GM21526 (cell line): ENCODE measurements around the gene SGPL1.

Source experiments
- ATAC-seq: cut with Tn5 transposase; IDR thresholded peaks from one replicate; pipeline ENCODE4 v1.9.1; 2021; ENCODE audit warnings: moderate library complexity; ENCODE audit not compliant: unreplicated experiment, low FRiP score

Gene SGPL1

DNA sequence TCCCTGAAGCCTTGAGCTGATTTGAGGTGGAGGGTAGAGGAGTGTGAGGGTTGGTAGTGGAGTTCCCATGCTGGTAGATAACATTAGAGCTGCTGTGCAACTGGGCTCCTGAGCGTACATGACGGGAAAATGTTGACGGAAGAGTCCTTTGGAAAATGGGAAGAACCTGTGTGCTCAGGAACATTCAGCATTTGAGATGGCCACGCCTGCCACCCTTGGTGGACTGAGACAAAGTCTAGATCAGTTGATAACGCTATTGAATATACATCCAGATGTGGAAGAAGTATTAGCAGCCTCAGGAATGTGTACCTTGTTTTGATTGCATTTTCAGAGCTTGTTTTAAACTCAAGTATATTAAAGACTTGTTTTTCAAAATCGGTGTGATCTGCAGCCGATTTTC is 56.5 kb downstream of the SGPL1 start:
- ATAC-seq, result no peak

DNA sequence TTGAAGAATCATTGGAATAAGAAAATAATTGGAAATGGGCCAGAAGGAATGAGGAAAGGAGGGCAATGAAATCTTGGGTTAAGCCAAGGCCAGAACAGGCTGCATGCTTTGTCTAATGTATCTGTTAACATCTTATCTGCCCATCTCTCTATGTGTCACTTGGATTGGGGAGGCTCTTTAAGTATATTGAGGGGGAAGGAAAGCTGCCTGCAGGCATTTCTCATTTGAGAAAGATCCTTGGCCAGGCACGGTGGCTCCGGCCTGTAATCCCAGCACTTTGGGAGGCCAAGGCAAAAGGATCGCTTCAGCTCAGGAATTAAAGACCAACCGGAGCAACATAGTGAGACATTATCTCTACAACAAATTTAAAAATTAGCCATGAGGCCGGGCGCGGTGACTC is 58.3 kb downstream of the SGPL1 start:
- no peak for ATAC-seq

DNA sequence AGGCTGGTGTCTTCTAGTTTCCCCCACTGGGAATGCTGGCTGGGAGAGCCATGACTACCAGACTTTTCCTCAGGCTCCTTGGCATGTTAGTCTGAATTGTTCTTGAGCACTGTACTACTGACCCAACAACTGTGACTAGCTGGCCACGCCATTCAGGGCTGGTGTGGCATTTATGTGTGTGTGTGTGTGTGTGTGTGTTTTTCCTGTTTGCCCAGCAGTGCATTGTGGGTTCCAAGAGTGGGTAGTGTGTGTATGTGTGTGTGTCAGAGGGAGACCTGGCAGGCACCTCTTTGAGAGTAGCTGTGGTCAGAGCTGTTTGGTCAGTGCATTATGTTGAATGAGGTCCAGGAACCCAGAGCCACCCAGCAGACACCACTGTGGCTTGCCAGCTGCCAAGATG is 63.5 kb downstream of the SGPL1 start:
- no peak for ATAC-seq

DNA sequence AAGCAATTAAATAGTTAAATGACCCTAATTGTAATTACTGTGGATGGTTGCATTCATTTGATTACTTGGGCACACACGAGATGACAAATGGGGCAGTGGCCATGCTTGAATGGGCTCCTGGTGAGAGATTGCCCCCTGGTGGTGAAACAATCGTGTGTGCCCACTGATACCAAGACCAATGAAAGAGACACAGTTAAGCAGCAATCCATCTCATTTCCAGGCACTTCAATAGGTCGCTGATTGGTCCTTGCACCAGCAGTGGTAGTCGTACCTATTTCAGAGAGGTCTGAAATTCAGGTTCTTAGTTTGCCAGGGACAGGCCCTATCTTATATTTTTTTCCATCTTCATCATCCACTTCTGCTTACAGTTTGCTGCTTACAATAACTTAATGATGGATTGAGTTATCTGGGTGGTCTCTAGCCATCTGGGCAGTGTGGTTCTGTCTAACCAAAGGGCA is 64.4 kb downstream of the SGPL1 start:
- ATAC-seq, result no peak

DNA sequence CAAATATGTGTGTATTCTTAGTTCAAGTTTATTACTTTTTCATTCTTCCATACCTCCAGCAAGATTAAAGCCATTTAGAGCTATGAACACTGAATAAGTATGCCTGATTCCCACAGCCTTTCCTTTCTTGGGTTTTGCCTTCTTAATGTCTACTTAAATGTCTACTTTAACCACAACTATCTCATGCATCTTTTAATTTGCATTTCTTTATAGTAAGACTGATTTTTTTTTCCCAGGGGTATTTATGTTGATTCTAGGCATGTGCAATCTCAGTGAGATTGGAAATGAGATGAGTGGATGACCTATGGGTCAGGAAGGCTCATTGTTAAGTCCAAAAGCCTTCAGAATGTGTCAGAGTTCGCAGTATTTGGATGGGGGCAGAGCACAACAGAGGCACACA is 69.0 kb downstream of the SGPL1 start:
- ATAC-seq, result no peak

DNA sequence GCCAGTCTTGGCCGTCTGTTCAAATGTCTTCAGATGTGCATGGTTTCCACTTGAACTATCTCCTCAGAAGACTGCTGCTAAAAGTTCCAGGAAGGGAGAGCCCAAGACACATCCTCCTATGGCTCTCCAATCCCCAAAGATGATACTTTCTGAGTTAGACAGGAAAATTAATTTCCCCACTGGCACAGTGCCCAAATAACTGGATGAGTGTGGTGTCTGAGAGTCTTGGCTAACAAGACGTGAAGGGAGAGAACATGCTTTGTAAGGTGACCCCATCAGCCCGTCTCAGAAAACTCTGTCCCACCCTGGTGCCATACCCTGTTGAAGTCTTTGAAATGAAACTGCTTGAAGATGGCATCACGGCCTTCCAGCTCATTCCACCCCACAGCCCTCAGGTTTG is 69.7 kb downstream of the SGPL1 start:
- no peak for ATAC-seq

DNA sequence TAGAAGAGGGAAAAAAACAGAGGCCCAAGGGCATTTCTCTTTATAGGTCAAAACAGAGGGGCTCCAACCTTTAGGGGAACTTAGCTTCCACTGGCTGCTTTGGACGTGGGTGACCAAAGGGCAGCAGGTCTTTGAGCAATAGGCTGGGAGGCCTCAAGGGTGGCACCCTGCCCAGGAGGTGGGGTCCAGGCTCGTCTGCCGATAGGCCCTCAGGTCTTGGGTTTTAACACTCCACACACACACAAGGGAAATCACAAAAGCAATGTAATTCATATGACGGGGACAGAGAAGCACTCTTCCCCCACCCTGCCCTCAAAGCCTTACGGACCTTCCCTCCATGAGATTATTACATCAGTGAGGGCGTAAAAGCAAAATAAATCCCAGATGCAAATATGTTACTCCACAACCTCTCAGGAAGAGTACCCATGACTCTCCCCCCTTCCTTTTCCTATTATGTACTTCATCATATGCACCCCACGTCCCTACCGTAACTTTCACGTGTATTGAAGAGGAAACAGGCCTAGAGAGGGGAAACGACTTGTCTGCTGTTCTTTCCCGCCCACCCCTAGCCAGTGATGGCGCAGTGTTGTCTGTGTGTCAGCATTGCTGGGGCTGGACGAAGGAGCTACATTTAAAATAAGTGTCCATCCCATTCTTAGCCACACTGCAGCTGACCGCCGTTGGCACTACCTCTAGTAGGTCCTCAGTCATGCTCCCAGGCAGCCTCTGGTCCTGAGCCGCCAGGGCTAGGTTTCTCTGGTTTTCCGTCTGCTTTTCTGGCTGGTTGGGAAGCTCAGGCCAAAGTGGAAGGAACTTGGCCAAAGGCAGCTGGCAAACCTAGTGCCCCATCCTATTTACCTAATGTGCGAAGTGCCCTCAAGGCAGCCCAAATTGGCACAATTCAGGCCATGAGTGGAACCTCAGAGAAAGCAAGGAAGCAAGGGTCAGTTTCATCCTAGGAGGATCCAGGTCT is 70.5 kb downstream of the SGPL1 start:
- no peak for ATAC-seq

DNA sequence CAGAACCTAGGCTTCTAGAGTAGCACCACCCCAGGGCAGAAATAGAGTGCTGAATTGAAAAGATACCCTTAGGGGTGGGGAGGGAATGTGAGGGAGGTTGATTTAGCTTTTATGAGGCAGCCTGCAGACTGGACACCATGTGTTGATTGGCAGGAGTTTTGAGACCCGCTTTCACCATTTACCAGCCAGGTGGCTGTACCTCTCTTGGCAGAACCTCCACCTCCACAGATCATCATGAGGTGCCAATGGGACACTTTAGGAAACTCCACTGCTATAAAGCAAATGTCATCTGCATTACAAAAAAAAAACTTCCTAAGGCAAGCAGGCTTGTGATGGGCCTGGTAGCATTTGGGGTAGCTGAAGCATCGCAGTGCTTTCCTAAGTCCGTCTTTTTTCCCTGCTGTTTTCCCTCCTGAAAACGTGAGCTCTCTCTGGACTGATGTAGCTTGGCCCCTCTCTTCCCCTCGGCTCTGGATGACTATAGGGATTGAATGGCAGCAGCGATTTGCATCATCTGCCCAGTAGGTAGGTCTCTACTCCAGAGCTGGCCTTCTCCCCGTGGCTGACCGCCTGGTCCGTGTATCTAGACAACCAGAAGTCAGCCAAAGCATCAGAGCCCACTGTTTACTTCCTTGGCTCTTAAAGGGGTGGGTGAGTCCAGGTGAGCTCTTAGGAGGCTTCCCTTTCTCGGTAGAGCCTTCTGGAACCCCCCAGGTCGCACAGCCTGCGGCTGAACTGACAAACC is 71.3 kb downstream of the SGPL1 start:
- ATAC-seq, result no peak

DNA sequence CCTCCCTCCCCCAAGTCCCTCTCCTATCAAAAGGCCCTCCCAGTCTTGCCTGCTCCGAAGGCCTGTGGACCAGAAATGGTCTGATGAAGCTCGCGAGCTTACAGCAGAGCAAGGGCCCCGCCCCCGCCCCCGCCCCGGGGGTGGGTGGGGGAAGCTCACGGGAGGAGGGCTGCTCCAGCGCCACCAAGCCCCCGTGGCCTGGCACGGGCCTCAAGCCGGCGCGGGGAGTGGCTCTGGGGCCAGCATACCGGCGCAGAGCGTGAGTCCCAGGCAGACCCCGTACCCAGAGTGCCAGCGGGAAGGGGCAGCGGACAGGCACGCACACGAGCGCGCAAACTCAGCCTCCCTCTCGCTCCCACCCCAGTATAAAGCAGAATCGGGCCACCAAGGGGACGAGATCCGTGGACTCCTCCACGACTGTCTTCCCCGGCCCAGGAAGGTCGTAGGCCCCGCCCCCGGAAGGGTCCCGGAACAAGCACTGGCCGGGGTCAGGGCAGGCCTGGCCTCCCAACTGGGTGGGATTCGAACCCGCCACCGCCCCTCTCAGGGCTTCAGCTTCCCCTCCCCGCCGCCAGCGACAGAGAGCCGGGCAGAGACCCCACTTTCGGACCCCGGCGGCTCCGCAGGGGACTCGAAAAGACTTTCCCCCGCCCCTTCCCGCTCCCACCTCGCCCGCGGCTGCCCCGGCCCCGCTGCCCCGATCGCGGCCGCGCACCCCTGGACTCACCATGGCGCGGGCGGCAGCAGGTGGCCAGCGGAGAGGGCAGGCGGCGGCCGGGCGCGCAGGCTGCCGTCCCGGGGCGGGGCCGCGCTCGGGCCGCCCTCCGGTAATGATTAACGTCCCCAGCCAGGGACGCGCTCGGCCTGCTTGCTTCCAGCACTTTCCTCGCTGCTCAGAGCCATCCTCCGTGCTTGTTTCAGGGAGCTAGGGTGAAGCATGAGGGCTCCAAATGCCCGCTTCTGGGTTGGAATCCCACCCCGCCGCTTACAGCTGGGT is 72.4 kb downstream of the SGPL1 start, which contains the start of gene PCBD1:
PCBD1 (minus strand) TSS at position 762 of the 997 bp plus-strand sequence; CDS start at position 730, 32 bp downstream.
- peak; percentile 57 for ATAC-seq

DNA sequence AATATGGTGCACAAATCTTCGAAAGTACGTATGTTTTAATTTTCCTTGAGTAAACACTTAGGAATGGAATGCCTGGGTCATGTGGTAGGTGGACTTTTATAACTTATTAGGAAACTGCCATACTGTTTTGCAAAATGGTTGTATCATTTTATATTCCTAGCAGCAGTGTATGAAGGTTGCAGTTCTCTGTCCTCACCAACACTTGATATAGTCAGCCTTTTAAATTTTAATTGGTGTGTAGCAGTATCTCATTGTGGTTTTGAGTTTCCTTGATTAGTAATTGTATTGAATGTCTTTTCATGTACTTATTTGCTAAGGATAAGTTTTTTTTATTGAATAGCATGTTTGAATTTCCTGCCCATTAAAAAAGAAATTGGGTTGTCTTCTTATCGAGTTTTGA is 73.5 kb downstream of the SGPL1 start:
- ATAC-seq, result no peak

DNA sequence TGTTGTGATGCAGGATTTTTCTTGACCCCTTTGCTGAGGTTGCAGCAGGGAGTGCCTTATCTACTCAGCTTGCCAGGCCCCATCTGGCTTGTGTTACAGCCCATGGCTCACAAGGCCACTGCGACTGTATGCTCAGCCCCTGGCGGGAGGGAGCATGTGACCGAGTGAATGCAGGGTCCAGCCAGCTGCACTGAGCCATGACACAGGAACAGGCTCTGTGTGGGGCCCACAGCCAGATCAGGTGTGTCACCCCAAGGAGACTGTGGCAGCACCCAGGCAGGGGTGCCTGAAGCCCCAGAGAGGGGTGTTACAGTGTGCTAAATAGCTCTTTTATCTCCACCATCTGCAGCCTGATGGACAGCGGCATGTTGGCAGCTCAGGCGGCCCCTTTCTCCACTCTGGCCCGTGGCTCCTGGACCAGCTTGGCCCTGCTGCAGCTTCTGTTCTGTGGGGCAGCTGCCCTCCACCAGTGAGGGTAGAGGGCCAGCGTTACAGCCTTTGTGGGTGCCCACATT is 75.2 kb downstream of the SGPL1 start:
- no peak for ATAC-seq

DNA sequence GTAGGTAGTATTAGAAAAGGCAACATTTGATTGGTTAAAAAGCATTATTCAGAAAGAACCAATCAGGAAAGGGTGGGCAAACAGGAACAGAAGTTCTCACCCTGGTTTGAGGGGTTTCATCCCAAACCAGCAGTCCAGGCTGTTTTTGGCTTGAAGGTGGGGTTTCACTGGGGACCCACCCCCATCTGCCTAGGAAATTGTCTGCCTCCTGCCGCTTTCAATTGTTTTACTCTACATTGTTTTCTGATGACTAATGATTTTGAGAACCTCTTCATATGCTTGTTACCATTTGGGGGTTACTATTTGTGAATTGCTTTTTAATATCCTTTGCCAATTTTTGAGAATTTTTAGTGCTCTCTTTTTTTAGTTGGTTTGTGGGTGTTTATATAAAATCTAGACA is 75.9 kb downstream of the SGPL1 start:
- no peak for ATAC-seq

DNA sequence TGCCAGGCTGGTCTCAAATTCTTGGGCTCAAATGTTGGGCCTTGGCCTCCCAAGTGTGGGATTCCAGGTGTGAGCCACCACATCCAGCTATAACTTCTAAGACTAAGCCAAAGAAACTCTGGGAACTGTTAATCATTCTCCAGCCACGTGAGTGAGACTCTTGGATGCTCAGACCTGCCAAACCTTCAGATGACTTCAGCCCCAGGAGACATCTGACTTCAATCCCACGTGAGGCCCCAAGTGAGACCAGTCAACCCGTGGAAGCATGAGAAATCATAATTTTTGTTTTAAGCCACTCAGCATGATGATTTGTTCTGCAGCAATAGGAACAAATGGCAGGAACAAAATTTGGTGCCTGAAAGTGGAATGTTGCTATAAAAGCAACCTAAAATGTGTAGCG is 76.9 kb downstream of the SGPL1 start:
- no peak for ATAC-seq

DNA sequence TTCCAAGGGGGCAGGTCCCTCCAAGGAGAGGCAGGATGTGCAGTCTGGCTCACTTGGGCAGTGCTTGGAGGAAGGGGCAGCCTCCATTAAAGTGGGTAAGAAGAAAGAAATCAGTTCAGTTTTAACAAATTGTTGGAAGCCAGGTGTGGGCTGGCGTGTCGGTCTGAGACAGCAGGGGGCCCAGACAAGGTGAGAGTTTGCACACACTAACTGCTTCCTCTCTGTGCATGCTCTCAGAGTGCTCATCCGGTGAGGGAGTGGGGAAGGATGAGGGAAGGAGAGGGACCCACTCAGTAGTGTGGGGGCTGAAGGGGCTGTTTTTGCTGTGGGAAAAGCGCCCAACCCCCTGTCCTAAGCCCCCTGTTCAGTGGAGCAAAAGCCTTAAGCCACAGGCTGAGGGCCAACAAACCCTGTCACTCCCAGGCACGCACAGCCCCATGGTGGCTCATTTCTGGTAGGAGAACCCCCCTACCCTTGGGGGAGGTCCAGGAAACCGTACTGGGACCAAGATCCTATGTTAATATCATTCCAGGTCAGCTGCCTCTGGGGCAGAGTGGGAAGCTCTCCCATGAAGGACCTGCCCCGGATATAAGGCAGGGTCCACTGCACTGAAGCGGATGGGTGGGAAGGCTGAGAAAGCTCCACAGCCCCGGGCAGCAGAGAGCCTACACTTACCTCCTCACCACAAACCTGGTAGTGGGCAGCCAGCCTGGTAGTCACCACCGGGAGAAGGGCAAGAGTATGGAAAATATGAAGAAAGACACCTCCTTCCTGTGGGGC is 77.7 kb downstream of the SGPL1 start:
- no peak for ATAC-seq

DNA sequence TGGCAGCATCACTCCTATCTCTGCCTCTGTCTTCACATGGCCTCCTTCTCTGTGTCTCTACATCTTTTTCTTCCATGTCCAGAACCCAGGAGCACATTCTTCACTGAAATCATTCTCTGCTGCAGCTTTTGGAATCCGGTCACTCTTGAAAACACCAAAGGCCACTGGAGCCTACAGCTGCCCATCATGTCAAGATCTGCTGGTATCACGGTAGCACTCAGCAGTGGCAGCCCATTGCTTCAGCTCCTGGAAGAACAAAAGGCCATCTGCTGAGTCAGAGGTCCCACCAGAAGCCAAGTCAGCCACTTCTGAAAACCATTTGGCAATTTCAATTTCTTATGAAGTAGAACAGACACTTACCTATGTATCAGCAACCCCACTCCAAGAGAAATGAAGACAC is 78.7 kb downstream of the SGPL1 start:
- no peak for ATAC-seq

DNA sequence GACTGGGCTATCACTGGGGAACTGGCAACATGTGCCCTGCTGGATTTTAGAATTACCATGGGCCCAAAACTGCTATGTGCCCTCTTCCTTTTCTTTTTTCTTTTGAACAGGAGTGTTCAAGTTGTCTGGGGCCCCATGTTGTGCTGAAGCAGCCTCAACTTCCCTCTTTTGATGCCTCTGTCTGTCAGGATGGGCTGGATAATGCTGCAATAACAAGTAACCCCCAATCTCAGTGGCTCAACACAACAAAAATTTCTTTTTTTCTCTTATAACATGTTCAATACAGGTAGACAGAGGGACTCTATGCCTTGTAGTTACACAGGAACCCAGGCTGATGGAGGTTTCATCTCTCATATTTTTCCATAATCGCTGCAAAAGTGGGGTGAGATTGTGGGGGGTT is 80.8 kb downstream of the SGPL1 start:
- ATAC-seq, result no peak

DNA sequence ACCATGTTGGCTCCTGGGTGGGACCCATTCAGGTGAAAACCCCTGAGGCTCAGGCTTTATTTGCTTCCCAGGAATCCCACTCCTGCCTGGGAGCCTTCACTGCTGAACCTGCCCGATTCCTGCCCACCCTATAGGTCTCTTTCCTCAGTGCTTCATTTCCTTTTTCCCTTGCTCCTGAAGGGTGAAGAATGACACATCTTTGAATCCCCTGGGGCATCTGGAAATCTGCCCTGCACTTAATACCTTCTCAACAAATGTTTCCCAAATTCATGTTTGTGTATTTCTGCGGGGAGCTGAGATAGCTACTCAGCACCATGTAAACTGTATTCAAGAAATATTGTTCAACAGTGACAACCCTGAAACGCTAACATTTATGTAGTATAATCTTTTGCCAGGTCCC is 82.9 kb downstream of the SGPL1 start:
- ATAC-seq, result no peak

DNA sequence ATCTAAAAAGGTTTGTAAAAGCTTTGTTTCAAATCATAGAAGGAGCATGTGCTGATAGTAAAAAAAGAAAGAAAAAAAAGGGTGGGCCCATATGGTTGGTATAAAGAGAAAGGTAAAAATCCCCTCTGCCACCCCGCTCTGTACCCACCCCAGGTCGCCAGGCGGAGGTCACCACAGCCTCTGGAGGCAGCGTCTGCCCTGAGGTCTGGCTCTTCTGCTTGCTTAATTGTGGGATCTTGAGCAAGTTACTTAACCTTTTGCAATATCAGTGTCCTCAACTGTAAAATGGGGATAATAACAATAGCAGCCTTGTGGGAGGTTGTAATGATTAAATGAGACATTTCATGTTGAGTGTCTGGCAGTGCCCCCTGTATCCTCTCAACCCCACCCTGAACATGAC is 83.3 kb downstream of the SGPL1 start:
- ATAC-seq, result no peak

DNA sequence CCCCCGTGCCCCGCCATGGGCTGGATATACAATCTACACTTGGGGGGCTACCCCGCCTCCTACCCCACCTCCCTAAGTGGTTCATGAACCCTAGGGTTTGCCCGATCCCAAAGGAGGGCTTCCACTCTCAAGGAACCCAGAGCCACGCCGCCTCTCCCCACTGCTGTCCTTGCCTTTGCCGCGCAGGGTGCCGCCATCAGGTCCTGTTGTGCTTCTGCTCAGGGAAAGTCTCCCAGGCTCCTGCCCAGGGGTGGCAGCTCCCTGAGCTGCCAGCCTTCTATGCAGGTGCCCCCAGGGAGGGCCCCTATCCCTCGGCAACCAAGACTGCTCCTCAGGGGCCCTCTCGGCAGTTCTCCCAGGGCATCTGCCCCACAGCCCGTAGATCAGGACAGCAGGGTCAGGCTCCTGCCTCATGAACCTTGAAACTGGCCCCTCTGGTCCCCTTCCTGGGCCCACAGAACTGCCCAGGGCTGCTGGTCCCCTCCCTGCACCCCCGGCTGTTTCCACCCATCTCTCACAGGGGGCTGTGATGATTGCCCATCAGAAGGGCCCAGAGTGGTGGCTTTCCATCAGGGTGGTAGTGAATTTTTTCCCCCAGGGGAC is 85.6 kb downstream of the SGPL1 start:
- no peak for ATAC-seq
